Measurements from ENCODE around the gene NMNAT2.
"Not testable (repeated sequence)": the region's sequence is repeated elsewhere in the genome, so short reads cannot be mapped to it uniquely, and the experiment has no call there.

GRCh38 chr1:183273984-183274383, 144.2 kb downstream of the NMNAT2 start:
- TF ChIP-seq, protein P1, sequence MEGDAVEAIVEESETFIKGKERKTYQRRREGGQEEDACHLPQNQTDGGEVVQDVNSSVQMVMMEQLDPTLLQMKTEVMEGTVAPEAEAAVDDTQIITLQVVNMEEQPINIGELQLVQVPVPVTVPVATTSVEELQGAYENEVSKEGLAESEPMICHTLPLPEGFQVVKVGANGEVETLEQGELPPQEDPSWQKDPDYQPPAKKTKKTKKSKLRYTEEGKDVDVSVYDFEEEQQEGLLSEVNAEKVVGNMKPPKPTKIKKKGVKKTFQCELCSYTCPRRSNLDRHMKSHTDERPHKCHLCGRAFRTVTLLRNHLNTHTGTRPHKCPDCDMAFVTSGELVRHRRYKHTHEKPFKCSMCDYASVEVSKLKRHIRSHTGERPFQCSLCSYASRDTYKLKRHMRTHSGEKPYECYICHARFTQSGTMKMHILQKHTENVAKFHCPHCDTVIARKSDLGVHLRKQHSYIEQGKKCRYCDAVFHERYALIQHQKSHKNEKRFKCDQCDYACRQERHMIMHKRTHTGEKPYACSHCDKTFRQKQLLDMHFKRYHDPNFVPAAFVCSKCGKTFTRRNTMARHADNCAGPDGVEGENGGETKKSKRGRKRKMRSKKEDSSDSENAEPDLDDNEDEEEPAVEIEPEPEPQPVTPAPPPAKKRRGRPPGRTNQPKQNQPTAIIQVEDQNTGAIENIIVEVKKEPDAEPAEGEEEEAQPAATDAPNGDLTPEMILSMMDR (IDR thresholded peaks at IDR 0.05), result not testable (repeated sequence)
- TF ChIP-seq POLR2A (IDR thresholded peaks at IDR 0.05); EP300 (IDR thresholded peaks at IDR 0.05; ENCODE audit: low read depth); POLR2AphosphoS5 (IDR thresholded peaks at IDR 0.05): not testable (repeated sequence)

Measured in transverse colon (tissue), 4 donors.